H1 (cell line): ENCODE results near the gene DNAJC28. TPM values are rescaled to one million over a fixed set of nuclear protein-coding genes. Genes with fewer than 3 reads are reported as not detected.

Experiments
- BRCA1 ChIP-seq: IDR thresholded peaks from 2 replicates; pipeline ENCODE4 v1.6.1; 2012; ENCODE audit warnings: low read depth, low read length, improper control_type of control experiment
- CEBPB ChIP-seq: IDR thresholded peaks from 2 replicates; pipeline ENCODE4 v1.6.1; 2012; ENCODE audit warnings: low read depth, low read length
- CHD1 ChIP-seq: IDR thresholded peaks from 2 replicates; pipeline ENCODE4 v1.6.1; 2012; ENCODE audit warnings: low read depth, low read length, improper control_type of control experiment
- CTBP2 ChIP-seq: IDR thresholded peaks from 2 replicates; pipeline ENCODE4 v1.7.0; 2011; ENCODE audit warnings: borderline replicate concordance, mild to moderate bottlenecking, moderate library complexity, mixed read lengths, low read length; ENCODE audit not compliant: insufficient read depth, insufficient read length
- HDAC2 ChIP-seq, 2 experiments: fragments of 300-600 bp in 1 of 2; sonication (generic) in 1 of 2; IDR thresholded peaks; 2 replicates each; pipeline ENCODE4 v1.6.1; 2011 to 2012; ENCODE audit warnings: low read depth in 2 of 2, low read length in 2 of 2, mild to moderate bottlenecking in 2 of 2, moderate library complexity in 2 of 2, borderline replicate concordance in 1 of 2, inconsistent platforms in 1 of 2
- HDAC6 ChIP-seq: IDR thresholded peaks from one replicate; pipeline ENCODE4 v1.7.1; 2012; ENCODE audit warnings: low read depth, mild to moderate bottlenecking, inconsistent platforms, low read length, moderate library complexity
- NANOG ChIP-seq: IDR thresholded peaks from 2 replicates; pipeline ENCODE4 v1.6.1; 2011; ENCODE audit warnings: low read length, low read depth, mild to moderate bottlenecking, inconsistent platforms; ENCODE audit not compliant: insufficient read depth, poor library complexity, severe bottlenecking
- RXRA ChIP-seq: IDR thresholded peaks from 2 replicates; pipeline ENCODE4 v1.6.1; 2011; ENCODE audit warnings: low read depth, mild to moderate bottlenecking, low read length, moderate library complexity; ENCODE audit not compliant: insufficient read depth
- TAF1 ChIP-seq: IDR thresholded peaks from 2 replicates; pipeline ENCODE4 v1.6.1; 2011; ENCODE audit warnings: mild to moderate bottlenecking, low read depth, low read length
- TCF12 ChIP-seq: IDR thresholded peaks from 2 replicates; pipeline ENCODE4 v1.6.1; 2011; ENCODE audit warnings: low read depth, mild to moderate bottlenecking, low read length
- polyA plus RNA-seq, 7 experiments: library from polyadenylated mRNA; depleted of rRNA in 3 of 7; stranded (reverse) in 5 of 7; unstranded in 2 of 7; fragments of >200 nt in 5 of 7; fragments of 200-250 nt in 2 of 7; gene quantifications; 1 replicate in 5 of 7; 2 replicates in 1 of 7; 4 replicates in 1 of 7; pipeline versions ENCODE4 v1.2.1 to v1.2.3, GENCODE V29; 2011 to 2013; ENCODE audit warnings: missing spikeins in 2 of 7, mixed read lengths in 2 of 7
- total RNA-seq: library from RNA; stranded (reverse); fragmentation: NEBNext Ultra II Directional; extraction: Animal tissue kit (Norgen Biotek cat#: 25700); gene quantifications from 2 replicates; pipeline ENCODE4 v1.2.1, GENCODE V29; 2021
- TF ChIP-seq, protein P1 (sequence below): fragments of 300-600 bp; sonication (generic); IDR thresholded peaks from 2 replicates; pipeline ENCODE4 v1.7.1; 2012; ENCODE audit warnings: low read length, moderate library complexity, mild to moderate bottlenecking, inconsistent platforms; ENCODE audit not compliant: insufficient replicate concordance

DNAJC28 gene
- total and polyA plus RNA-seq, 2 of the 8 experiments (the other 6 are each of a cell fraction or from before 2014, with no cell fraction given): 0.97 to 4.3 TPM

- TF ChIP-seq CEBPB (no peak), CHD1 (no peak), HDAC6 (no peak), TCF12 (no peak), HDAC2 (IDR thresholded peaks at IDR 0.05; ENCODE audit: borderline replicate concordance in 1 of 2, low read depth in 2 of 2, low read length in 2 of 2) (no peak), NANOG (no peak), CTBP2 (no peak), BRCA1 (no peak), TAF1 (no peak), RXRA (no peak)
- TF ChIP-seq, protein P1, sequence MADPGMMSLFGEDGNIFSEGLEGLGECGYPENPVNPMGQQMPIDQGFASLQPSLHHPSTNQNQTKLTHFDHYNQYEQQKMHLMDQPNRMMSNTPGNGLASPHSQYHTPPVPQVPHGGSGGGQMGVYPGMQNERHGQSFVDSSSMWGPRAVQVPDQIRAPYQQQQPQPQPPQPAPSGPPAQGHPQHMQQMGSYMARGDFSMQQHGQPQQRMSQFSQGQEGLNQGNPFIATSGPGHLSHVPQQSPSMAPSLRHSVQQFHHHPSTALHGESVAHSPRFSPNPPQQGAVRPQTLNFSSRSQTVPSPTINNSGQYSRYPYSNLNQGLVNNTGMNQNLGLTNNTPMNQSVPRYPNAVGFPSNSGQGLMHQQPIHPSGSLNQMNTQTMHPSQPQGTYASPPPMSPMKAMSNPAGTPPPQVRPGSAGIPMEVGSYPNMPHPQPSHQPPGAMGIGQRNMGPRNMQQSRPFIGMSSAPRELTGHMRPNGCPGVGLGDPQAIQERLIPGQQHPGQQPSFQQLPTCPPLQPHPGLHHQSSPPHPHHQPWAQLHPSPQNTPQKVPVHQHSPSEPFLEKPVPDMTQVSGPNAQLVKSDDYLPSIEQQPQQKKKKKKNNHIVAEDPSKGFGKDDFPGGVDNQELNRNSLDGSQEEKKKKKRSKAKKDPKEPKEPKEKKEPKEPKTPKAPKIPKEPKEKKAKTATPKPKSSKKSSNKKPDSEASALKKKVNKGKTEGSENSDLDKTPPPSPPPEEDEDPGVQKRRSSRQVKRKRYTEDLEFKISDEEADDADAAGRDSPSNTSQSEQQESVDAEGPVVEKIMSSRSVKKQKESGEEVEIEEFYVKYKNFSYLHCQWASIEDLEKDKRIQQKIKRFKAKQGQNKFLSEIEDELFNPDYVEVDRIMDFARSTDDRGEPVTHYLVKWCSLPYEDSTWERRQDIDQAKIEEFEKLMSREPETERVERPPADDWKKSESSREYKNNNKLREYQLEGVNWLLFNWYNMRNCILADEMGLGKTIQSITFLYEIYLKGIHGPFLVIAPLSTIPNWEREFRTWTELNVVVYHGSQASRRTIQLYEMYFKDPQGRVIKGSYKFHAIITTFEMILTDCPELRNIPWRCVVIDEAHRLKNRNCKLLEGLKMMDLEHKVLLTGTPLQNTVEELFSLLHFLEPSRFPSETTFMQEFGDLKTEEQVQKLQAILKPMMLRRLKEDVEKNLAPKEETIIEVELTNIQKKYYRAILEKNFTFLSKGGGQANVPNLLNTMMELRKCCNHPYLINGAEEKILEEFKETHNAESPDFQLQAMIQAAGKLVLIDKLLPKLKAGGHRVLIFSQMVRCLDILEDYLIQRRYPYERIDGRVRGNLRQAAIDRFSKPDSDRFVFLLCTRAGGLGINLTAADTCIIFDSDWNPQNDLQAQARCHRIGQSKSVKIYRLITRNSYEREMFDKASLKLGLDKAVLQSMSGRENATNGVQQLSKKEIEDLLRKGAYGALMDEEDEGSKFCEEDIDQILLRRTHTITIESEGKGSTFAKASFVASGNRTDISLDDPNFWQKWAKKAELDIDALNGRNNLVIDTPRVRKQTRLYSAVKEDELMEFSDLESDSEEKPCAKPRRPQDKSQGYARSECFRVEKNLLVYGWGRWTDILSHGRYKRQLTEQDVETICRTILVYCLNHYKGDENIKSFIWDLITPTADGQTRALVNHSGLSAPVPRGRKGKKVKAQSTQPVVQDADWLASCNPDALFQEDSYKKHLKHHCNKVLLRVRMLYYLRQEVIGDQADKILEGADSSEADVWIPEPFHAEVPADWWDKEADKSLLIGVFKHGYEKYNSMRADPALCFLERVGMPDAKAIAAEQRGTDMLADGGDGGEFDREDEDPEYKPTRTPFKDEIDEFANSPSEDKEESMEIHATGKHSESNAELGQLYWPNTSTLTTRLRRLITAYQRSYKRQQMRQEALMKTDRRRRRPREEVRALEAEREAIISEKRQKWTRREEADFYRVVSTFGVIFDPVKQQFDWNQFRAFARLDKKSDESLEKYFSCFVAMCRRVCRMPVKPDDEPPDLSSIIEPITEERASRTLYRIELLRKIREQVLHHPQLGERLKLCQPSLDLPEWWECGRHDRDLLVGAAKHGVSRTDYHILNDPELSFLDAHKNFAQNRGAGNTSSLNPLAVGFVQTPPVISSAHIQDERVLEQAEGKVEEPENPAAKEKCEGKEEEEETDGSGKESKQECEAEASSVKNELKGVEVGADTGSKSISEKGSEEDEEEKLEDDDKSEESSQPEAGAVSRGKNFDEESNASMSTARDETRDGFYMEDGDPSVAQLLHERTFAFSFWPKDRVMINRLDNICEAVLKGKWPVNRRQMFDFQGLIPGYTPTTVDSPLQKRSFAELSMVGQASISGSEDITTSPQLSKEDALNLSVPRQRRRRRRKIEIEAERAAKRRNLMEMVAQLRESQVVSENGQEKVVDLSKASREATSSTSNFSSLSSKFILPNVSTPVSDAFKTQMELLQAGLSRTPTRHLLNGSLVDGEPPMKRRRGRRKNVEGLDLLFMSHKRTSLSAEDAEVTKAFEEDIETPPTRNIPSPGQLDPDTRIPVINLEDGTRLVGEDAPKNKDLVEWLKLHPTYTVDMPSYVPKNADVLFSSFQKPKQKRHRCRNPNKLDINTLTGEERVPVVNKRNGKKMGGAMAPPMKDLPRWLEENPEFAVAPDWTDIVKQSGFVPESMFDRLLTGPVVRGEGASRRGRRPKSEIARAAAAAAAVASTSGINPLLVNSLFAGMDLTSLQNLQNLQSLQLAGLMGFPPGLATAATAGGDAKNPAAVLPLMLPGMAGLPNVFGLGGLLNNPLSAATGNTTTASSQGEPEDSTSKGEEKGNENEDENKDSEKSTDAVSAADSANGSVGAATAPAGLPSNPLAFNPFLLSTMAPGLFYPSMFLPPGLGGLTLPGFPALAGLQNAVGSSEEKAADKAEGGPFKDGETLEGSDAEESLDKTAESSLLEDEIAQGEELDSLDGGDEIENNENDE: no peak
These were observed 10.1 kb downstream of the DNAJC28 start (continued) for GRCh38 chr21:33481314-33481943.
